PC-9 (cell line): ENCODE measurements around the gene EXOC4. TPM values are rescaled to one million over a fixed set of nuclear protein-coding genes. Genes with fewer than 3 reads are reported as not detected.

ENCODE experiments used
- BruUV-seq: library from RNA; stranded (reverse); fragments of 400-500 nt; replicated peaks from 2 replicates; lab custom pipeline; 2021; lab: Mats Ljungman, UMichigan
- CTCF ChIA-PET: fragments of 300-600 bp; sonication (Branson Sonifier 250); formaldehyde crosslinking; loops from one replicate; lab custom pipeline; 2022; ENCODE audit warnings: antibody characterized with exemption; lab: Charles Lee
- POLR2A ChIA-PET: fragments of 300-600 bp; sonication (Branson Sonifier 250); formaldehyde crosslinking; loops from one replicate; lab custom pipeline; 2022; ENCODE audit warnings: antibody characterized with exemption; ENCODE audit not compliant: unreplicated experiment; lab: Charles Lee
- DNase-seq, 2 experiments: peaks; one replicate each; pipeline versions ENCODE4 v3.0.0 to v3.0.0-alpha.2; 2015 to 2022; ENCODE audit warnings: mixed read lengths in 1 of 2
- H2AFZ ChIP-seq: fragments of 200-600 bp; sonication (generic); 2 replicates; pipeline ENCODE4 v1.8.1; 2017; ENCODE audit warnings: antibody characterized with exemption
- H3F3A ChIP-seq: fragments of 200-600 bp; sonication (generic); 2 replicates; pipeline ENCODE4 v1.8.1; 2017; ENCODE audit warnings: antibody characterized with exemption, mild to moderate bottlenecking, low read depth; ENCODE audit not compliant: insufficient read depth
- H3K27ac ChIP-seq: fragments of 200-600 bp; sonication (generic); 2 replicates; pipeline ENCODE4 v1.6.1; 2016; ENCODE audit warnings: mixed run types
- H3K27me3 ChIP-seq: fragments of 200-600 bp; sonication (generic); 2 replicates; pipeline ENCODE4 v1.6.1; 2016; ENCODE audit warnings: low read depth, mixed run types; ENCODE audit not compliant: insufficient read depth
- H3K36me3 ChIP-seq: fragments of 200-600 bp; sonication (generic); 2 replicates; pipeline ENCODE4 v1.6.1; 2016; ENCODE audit warnings: low read depth, mixed run types
- H3K4me1 ChIP-seq: fragments of 200-600 bp; sonication (generic); replicated peaks from 2 replicates; pipeline ENCODE4 v1.6.1; 2016; ENCODE audit warnings: mixed run types; ENCODE audit not compliant: insufficient read depth
- H3K4me2 ChIP-seq: fragments of 200-600 bp; sonication (generic); 2 replicates; pipeline ENCODE4 v1.6.1; 2017; ENCODE audit warnings: mixed run types
- H3K4me3 ChIP-seq: fragments of 200-600 bp; sonication (generic); 2 replicates; pipeline ENCODE4 v1.6.1; 2016; ENCODE audit warnings: mixed run types
- H3K79me2 ChIP-seq: fragments of 200-600 bp; sonication (generic); 2 replicates; pipeline ENCODE4 v1.6.1; 2017; ENCODE audit warnings: low read depth, mixed run types
- H3K9me2 ChIP-seq: fragments of 200-600 bp; sonication (generic); 2 replicates; pipeline ENCODE4 v1.8.1; 2017; ENCODE audit warnings: mild to moderate bottlenecking; ENCODE audit not compliant: insufficient read depth
- H3K9me3 ChIP-seq: fragments of 200-600 bp; sonication (generic); 2 replicates; pipeline ENCODE4 v1.8.1; 2016; ENCODE audit warnings: low read depth; ENCODE audit not compliant: insufficient read depth
- H4K20me1 ChIP-seq: fragments of 200-600 bp; sonication (generic); 2 replicates; pipeline ENCODE4 v1.8.1; 2017; ENCODE audit not compliant: insufficient read depth
- EZH2 ChIP-seq: fragments of 200-600 bp; sonication (generic); IDR thresholded peaks from 2 replicates; pipeline ENCODE4 v1.8.0; 2017; ENCODE audit warnings: antibody characterized with exemption, low read depth
- intact Hi-C: fragments of 100-400 bp; cut with micrococcal nuclease; formaldehyde crosslinking; loops from one replicate; pipeline ENCODE4 v1.10.0; 2022; ENCODE audit not compliant: unreplicated experiment
- total RNA-seq: library from RNA; stranded (reverse); gene quantifications from 2 replicates; pipeline ENCODE4 v1.2.3, GENCODE V29; 2021
- TF ChIP-seq, protein P1 (sequence below): fragments of 200-600 bp; sonication (generic); conservative IDR thresholded peaks from 2 replicates; pipeline ENCODE4 v1.6.1; 2017; ENCODE audit warnings: mixed run types, antibody characterized with exemption, mild to moderate bottlenecking, moderate library complexity

Gene EXOC4
- total RNA-seq, 1 experiment from 2014 or later, result 101 TPM

DNA sequence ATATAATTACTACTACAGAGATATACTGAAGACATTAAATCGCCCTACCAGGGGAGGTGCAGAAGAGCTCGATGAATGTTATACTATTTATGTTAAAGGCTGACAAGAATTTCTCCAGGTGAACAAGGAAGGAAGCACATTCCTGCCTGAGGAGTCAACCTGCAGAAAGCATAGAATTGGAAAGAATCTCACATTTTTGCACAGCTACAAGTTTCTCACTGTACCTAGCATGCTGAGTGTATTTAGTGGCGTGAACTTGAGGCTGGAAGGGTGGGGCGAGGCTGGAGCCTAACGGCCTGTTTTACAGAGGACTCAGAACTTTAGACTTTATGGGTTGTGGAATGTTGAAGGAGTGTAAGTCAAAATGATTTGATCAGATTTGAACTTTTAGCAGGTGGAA, 500.6 kb downstream of the EXOC4 start:
- ChIA-PET CTCF (interaction anchor here (0.6 to 0.7 kb wide), 2 partner anchors 64 to 822 kb away, joined by 3 to 4 read pairs; no protein-coding TSS in a partner anchor), POLR2A (interaction anchor here (0.6 to 0.8 kb wide), 2 partner anchors 360 to 413 kb away, joined by 3 to 13 read pairs; no protein-coding TSS in a partner anchor)
- Histone ChIP-seq H3F3A (no peaks in the 10 kb centered on the region), H3K9me2 (no peaks in the 10 kb centered on the region), H3K4me2 (peak overlapping the region; percentile 31; the same call in 1 of the 2 replicates), H2AFZ (no peak overlapping the region), H3K4me3 (no peak overlapping the region), H4K20me1 (no peaks in the 10 kb centered on the region), H3K9me3 (no peaks in the 10 kb centered on the region), H3K79me2 (no peaks in the 10 kb centered on the region), H3K27ac (no peak overlapping the region), H3K27me3 (no peaks in the 10 kb centered on the region), H3K4me1 (peaks cover 7% of the 10 kb centered on the region; the same call in 1 of the 2 replicates), H3K36me3 (no peaks in the 10 kb centered on the region)
- intact Hi-C loops, result loop anchor here (5.0 kb wide), 1 partner anchor 99 kb away; no protein-coding TSS in a partner anchor
- BruUV-seq, result no TSS peak
- no peak for TF ChIP-seq EZH2
- TF ChIP-seq, protein P1, sequence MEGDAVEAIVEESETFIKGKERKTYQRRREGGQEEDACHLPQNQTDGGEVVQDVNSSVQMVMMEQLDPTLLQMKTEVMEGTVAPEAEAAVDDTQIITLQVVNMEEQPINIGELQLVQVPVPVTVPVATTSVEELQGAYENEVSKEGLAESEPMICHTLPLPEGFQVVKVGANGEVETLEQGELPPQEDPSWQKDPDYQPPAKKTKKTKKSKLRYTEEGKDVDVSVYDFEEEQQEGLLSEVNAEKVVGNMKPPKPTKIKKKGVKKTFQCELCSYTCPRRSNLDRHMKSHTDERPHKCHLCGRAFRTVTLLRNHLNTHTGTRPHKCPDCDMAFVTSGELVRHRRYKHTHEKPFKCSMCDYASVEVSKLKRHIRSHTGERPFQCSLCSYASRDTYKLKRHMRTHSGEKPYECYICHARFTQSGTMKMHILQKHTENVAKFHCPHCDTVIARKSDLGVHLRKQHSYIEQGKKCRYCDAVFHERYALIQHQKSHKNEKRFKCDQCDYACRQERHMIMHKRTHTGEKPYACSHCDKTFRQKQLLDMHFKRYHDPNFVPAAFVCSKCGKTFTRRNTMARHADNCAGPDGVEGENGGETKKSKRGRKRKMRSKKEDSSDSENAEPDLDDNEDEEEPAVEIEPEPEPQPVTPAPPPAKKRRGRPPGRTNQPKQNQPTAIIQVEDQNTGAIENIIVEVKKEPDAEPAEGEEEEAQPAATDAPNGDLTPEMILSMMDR, result no peak
- DNase-seq, result peak; percentile 37 to 66

DNA sequence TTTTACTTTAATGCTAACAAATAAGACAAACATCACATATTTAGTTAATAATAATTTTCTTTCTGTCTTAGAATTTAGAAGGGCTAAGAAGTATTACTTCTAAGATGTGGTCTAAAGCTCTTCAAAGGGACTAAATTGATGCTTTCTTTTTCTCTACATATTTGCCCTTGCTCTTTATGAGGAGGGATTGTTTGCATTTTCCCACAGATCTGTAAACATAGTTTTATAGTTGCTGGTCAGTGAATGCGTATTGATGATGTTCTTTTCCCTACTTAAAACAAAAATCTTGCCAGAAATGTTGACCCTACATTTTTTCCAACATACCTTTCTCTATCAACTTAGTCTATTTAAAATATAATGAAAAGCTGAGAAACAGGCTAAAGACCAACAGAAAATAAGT, 501.8 kb downstream of the EXOC4 start:
- Histone ChIP-seq H3K9me3 (no peaks in the 10 kb centered on the region), H3K27me3 (no peaks in the 10 kb centered on the region), H2AFZ (no peak overlapping the region), H3K4me2 (no peak overlapping the region), H3K4me1 (peaks cover 7% of the 10 kb centered on the region; the same call in 1 of the 2 replicates), H3K36me3 (no peaks in the 10 kb centered on the region), H3K79me2 (no peaks in the 10 kb centered on the region), H3F3A (no peaks in the 10 kb centered on the region), H3K9me2 (no peaks in the 10 kb centered on the region), H3K4me3 (no peak overlapping the region), H3K27ac (no peak overlapping the region), H4K20me1 (no peaks in the 10 kb centered on the region)
- POLR2A ChIA-PET, result no interaction called here
- no peak for TF ChIP-seq EZH2
- TF ChIP-seq, protein P1, result no peak
- CTCF ChIA-PET, result no interaction called here
- BruUV-seq, result no TSS peak
- no peak for DNase-seq
- intact Hi-C loops, result loop anchor here (5.0 kb wide), 1 partner anchor 98 kb away; no protein-coding TSS in a partner anchor

DNA sequence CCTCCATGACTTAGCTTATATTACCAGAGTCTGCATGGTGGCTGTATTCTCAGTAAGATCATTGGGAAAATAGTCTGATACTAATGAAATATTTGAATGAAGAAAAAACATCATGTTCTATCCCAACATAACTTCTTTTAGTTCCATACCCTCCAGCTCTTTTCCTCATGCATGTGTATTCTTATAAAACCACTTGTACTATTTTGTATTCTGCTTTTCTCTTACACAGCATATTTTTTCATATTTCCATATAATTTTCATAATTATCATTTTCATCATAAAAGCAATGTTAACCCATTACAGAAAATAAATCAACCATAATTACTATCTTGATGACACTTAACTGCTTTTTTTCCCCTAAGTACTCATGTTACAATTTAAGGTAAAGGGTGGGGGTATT, 503.0 kb downstream of the EXOC4 start:
- CTCF ChIA-PET, result no interaction called here

More for the DNA sequence above, 503.0 kb downstream of the EXOC4 start:
- BruUV-seq, result no TSS peak
- POLR2A ChIA-PET, result interaction anchor here (0.7 kb wide), 1 partner anchor 40 kb away, joined by 5 read pairs; no protein-coding TSS in a partner anchor
- intact Hi-C loops, result no loop called here
- H3F3A ChIP-seq, result no peaks in the 10 kb centered on the region
- no peaks in the 10 kb centered on the region for H3K9me3 ChIP-seq
- H3K4me1 ChIP-seq, result peaks cover 7% of the 10 kb centered on the region; the same call in 1 of the 2 replicates
- H3K36me3 ChIP-seq, result no peaks in the 10 kb centered on the region
- no peak overlapping the region for H3K4me3 ChIP-seq
- H3K9me2 ChIP-seq, result no peaks in the 10 kb centered on the region
- no peak for DNase-seq
- TF ChIP-seq, protein P1, result no peak
- no peak for TF ChIP-seq EZH2
- no peaks in the 10 kb centered on the region for H3K27me3 ChIP-seq
- H3K79me2 ChIP-seq, result no peaks in the 10 kb centered on the region
- H2AFZ ChIP-seq, result no peak overlapping the region
- no peak overlapping the region for H3K4me2 ChIP-seq
- H4K20me1 ChIP-seq, result no peaks in the 10 kb centered on the region
- H3K27ac ChIP-seq, result no peak overlapping the region
